ENCODE measurements around the gene PPIC. TPM values are rescaled to one million over a fixed set of nuclear protein-coding genes. Genes with fewer than 3 reads are reported as not detected.
"Not testable (repeated sequence)": the region's sequence is repeated elsewhere in the genome, so short reads cannot be mapped to it uniquely, and the experiment has no call there.

The PPIC gene
- total and polyA plus RNA-seq, 8 donors: 31.4 to 51.4 (median 38.3) TPM

DNA sequence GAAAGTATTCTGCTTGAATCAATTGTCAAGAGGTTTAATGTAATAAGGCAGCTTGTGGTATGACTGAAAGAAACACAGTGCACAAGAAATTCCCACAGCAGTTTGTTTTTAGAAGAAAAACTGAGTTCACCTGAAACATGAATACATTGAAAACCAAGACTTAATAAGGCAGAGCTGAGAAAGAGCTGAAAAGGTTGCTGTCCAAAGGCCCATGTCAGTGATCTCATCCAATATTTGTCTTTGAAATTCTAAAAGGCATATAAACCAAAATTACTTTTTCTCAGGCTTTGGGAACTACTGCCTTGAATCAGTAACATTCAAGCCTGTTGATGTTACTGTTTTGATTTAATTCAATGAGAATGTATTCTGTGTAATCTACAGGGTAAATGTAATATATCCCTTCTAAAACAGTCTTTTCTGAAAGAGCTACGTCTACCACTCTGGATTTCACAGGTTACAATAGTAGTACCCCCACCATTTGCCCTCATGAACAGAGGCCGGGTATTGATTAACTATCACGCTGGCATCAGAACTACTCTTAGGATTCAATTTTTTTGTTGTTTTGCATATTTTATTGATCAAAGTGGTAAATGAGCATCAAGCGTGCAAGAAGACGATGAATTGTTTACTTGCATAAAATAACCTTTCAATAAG lies 57.8 kb downstream of the PPIC start:
- Histone ChIP-seq H3K36me3 (no peaks in the 10 kb centered on the region), H3K27ac (no peak overlapping the region), H3K4me1 (no peaks in the 10 kb centered on the region), H3K4me3 (no peak overlapping the region), H3K27me3 (no peaks in the 10 kb centered on the region), H3K9me3 (no peaks in the 10 kb centered on the region)
- no peak for ATAC-seq
- intact Hi-C loops (cut with DNase I): no loop called here
- no peak for DNase-seq
- TF ChIP-seq, protein P1, sequence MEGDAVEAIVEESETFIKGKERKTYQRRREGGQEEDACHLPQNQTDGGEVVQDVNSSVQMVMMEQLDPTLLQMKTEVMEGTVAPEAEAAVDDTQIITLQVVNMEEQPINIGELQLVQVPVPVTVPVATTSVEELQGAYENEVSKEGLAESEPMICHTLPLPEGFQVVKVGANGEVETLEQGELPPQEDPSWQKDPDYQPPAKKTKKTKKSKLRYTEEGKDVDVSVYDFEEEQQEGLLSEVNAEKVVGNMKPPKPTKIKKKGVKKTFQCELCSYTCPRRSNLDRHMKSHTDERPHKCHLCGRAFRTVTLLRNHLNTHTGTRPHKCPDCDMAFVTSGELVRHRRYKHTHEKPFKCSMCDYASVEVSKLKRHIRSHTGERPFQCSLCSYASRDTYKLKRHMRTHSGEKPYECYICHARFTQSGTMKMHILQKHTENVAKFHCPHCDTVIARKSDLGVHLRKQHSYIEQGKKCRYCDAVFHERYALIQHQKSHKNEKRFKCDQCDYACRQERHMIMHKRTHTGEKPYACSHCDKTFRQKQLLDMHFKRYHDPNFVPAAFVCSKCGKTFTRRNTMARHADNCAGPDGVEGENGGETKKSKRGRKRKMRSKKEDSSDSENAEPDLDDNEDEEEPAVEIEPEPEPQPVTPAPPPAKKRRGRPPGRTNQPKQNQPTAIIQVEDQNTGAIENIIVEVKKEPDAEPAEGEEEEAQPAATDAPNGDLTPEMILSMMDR (IDR thresholded peaks at IDR 0.05): no peak

- ATAC-seq (no peak), DNase-seq (no peak)
- no peaks in the 10 kb centered on the region for H3K4me1 ChIP-seq
- no peaks in the 10 kb centered on the region for H3K27me3 ChIP-seq
- intact Hi-C loops (cut with DNase I): no loop called here
- H3K27ac ChIP-seq: no peak overlapping the region
- H3K4me3 ChIP-seq: no peak overlapping the region
- H3K36me3 ChIP-seq: no peaks in the 10 kb centered on the region
- TF ChIP-seq, protein P1 (IDR thresholded peaks at IDR 0.05): no peak
- no peaks in the 10 kb centered on the region for H3K9me3 ChIP-seq
These were observed 58.5 kb downstream of the PPIC start for GRCh38 chr5:122978068-122978467.

DNA sequence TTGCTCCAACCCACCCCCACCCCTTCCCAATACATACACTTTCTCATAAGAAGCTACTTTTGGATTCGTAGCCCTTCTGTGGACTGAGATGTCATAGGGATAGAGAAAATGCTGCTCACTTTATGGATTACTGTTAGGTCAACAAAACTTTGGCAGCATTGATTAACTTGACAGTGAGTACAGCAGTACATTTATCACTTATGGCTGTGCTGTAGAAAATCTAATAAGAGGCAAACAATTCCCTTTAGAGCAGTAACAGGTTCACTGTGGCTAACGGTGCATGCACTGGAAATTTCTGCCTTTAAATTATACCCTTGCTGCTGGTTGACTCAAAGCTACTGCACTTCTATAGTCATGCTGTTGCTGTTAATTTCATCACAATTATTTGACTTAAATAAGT lies 59.2 kb downstream of the PPIC start:
- no peaks in the 10 kb centered on the region for H3K9me3 ChIP-seq
- no peak overlapping the region for H3K27ac ChIP-seq
- ATAC-seq: no peak
- DNase-seq: no peak
- TF ChIP-seq, protein P1 (IDR thresholded peaks at IDR 0.05): no peak
- no peaks in the 10 kb centered on the region for H3K4me1 ChIP-seq
- H3K27me3 ChIP-seq: no peaks in the 10 kb centered on the region
- no peak overlapping the region for H3K4me3 ChIP-seq
- intact Hi-C loops (cut with DNase I): no loop called here
- H3K36me3 ChIP-seq: no peaks in the 10 kb centered on the region

- H3K4me1 ChIP-seq; intact Hi-C loops (cut with DNase I); H3K36me3 ChIP-seq; H3K4me3 ChIP-seq; ATAC-seq; H3K27ac ChIP-seq; H3K27me3 ChIP-seq; DNase-seq; H3K9me3 ChIP-seq: not testable (repeated sequence)
These were observed 62.3 kb downstream of the PPIC start for GRCh38 chr5:122974251-122974650.

DNA sequence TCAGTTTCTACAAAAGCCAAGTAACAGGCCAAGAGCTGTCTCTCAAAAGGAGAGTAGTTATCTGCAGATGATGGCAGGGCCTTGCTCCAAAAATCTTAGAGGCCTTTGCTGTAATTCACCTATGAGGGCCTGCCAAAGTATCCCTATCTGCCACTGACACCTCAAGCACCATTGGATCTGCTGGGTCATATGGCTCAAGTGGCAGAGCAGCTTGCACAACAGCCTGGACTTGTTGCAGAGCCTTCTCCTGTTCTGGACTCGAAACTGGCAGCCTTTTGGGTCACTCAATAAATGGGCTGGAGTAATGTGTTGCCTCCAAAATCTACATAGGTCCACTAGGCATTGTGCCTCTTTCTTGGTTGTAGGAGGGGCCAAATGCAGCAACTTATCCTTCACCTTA lies 62.8 kb downstream of the PPIC start:
- H3K27me3 ChIP-seq; H3K9me3 ChIP-seq; H3K4me1 ChIP-seq; intact Hi-C loops (cut with DNase I); H3K36me3 ChIP-seq; DNase-seq; H3K27ac ChIP-seq; ATAC-seq; H3K4me3 ChIP-seq: not testable (repeated sequence)

Other genes starting within 250 kb of the PPIC start
- gene SNX24, start 191.1 kb downstream of the PPIC start, total RNA-seq: 10 to 100 TPM; 27.4 to 33.9 TPM
- 10 to 100 TPM; 23.0 to 28.6 (median 26.0) TPM for gene SNX24, start 191.1 kb downstream of the PPIC start, polyA plus RNA-seq (ENCODE audit: insufficient read length in 6 of 6)
- gene PRDM6, start 52.5 kb upstream of the PPIC start, total RNA-seq: 1 to 10 TPM; 7.9 to 9.8 TPM
- 10 to 100 TPM; 24.5 to 43.5 (median 32.0) TPM for gene PRDM6, start 52.5 kb upstream of the PPIC start, polyA plus RNA-seq (ENCODE audit: insufficient read length in 6 of 6)